Measurements from ENCODE around the gene FOXO6. TPM values are rescaled to one million over a fixed set of nuclear protein-coding genes. Genes with fewer than 3 reads are reported as not detected.

FOXO6 gene
- total RNA-seq, 1 experiment from 2014 or later: 5.4 TPM

GRCh38 chr1:41422306-41422705 is 61.1 kb downstream of the FOXO6 start:
- no peak overlapping the region for H3K4me3 Mint-ChIP-seq
- no peaks in the 10 kb centered on the region for H3K27me3 Mint-ChIP-seq (ENCODE audit: low read depth)
- TF ChIP-seq ATF6 (CRISPR knock-in tag; IDR thresholded peaks at IDR 0.05) (no peak), ZNF219 (CRISPR knock-in tag; IDR thresholded peaks at IDR 0.05; ENCODE audit: borderline replicate concordance) (no peak), FOXP1 (CRISPR knock-in tag; IDR thresholded peaks at IDR 0.05; ENCODE audit: borderline replicate concordance) (no peak), ETV6 (CRISPR knock-in tag; IDR thresholded peaks at IDR 0.05) (no peak), NFE2L1 (CRISPR knock-in tag; IDR thresholded peaks at IDR 0.05) (no peak), KAT7 (CRISPR knock-in tag; IDR thresholded peaks at IDR 0.05; ENCODE audit: borderline replicate concordance) (no peak), CREM (CRISPR knock-in tag; IDR thresholded peaks at IDR 0.05) (no peak), IRF1 (CRISPR knock-in tag; IDR thresholded peaks at IDR 0.05) (no peak), FOXJ3 (CRISPR knock-in tag; IDR thresholded peaks at IDR 0.05; ENCODE audit: borderline replicate concordance) (no peak), ZNF671 (CRISPR knock-in tag; IDR thresholded peaks at IDR 0.05) (no peak), ZNF396 (CRISPR knock-in tag; IDR thresholded peaks at IDR 0.05; ENCODE audit: borderline replicate concordance) (no peak), STAT6 (CRISPR knock-in tag; conservative IDR thresholded peaks at IDR 0.05; ENCODE audit: low read depth) (no peak), HMGXB4 (CRISPR knock-in tag; IDR thresholded peaks at IDR 0.05) (no peak), JAZF1 (CRISPR knock-in tag; IDR thresholded peaks at IDR 0.05) (no peak)
- H3K9me3 Mint-ChIP-seq: no peaks in the 10 kb centered on the region
- DNase-seq (ENCODE audit: low spot score): no peak
- CTCF ChIA-PET: interaction anchor here (1.0 to 10.8 kb wide), 9 partner anchors 12 to 108 kb away, joined by 3 to 216 read pairs (median 20); partner anchors contain the start of gene FOXO6
- peaks cover 5% of the 10 kb centered on the region for H3K4me1 Mint-ChIP-seq
- POLR2A ChIA-PET: interaction anchor here (1.7 kb wide), 1 partner anchor 11 kb away, joined by 5 read pairs; no protein-coding TSS in a partner anchor
- ATAC-seq: no peak
- no peak overlapping the region for H3K27ac Mint-ChIP-seq
- no peaks in the 10 kb centered on the region for H3K36me3 Mint-ChIP-seq

- ATAC-seq: peak; percentile 52
- no peaks in the 10 kb centered on the region for H3K27me3 Mint-ChIP-seq (ENCODE audit: low read depth)
- H3K4me3 Mint-ChIP-seq: no peak overlapping the region
- no peak overlapping the region for H3K27ac Mint-ChIP-seq
- no peaks in the 10 kb centered on the region for H3K9me3 Mint-ChIP-seq
- DNase-seq (ENCODE audit: low spot score): peak; percentile 66
- H3K4me1 Mint-ChIP-seq: peaks cover 5% of the 10 kb centered on the region
- no peaks in the 10 kb centered on the region for H3K36me3 Mint-ChIP-seq
- no peak for TF ChIP-seq ZNF138 (CRISPR knock-in tag; conservative IDR thresholded peaks at IDR 0.05)
- no peak for TF ChIP-seq FOXJ3 (CRISPR knock-in tag; IDR thresholded peaks at IDR 0.05; ENCODE audit: borderline replicate concordance)
- no peak for TF ChIP-seq FOXK1 (CRISPR knock-in tag; IDR thresholded peaks at IDR 0.05)
- 0 out of 2 replicates have a peak, but pooled peaks have one; percentile 32 for TF ChIP-seq RELA (CRISPR knock-in tag; IDR thresholded peaks at IDR 0.05; ENCODE audit: borderline replicate concordance)
- TF ChIP-seq ZNF263 (CRISPR knock-in tag; IDR thresholded peaks at IDR 0.05; ENCODE audit: low read depth): 0 out of 2 replicates have a peak, but pooled peaks have one; percentile 37
- peak; percentile 48; the same call in 1 of the 2 replicates for TF ChIP-seq HMGXB4 (CRISPR knock-in tag; IDR thresholded peaks at IDR 0.05)
- no peak for TF ChIP-seq ZNF219 (CRISPR knock-in tag; IDR thresholded peaks at IDR 0.05; ENCODE audit: borderline replicate concordance)
- no peak for TF ChIP-seq ELF4 (CRISPR knock-in tag; IDR thresholded peaks at IDR 0.05; ENCODE audit: low read depth)
- TF ChIP-seq FOXP1 (CRISPR knock-in tag; IDR thresholded peaks at IDR 0.05; ENCODE audit: borderline replicate concordance): 0 out of 2 replicates have a peak, but pooled peaks have one; percentile 66
- CTCF ChIA-PET: interaction anchor here (0.6 to 10.8 kb wide), 34 partner anchors 9 to 167 kb away, joined by 3 to 216 read pairs (median 4); partner anchors contain the start of gene FOXO6
- POLR2A ChIA-PET: interaction anchor here (0.5 to 1.7 kb wide), 3 partner anchors 10 to 64 kb away, joined by 3 to 5 read pairs (median 3); no protein-coding TSS in a partner anchor
Observed at GRCh38 chr1:41423511-41424191, 62.4 kb downstream of the FOXO6 start.
